SU-DHL-6 (cell line): ENCODE data around the gene SAFB2.

Source experiments
- H2AFZ ChIP-seq: fragments of 200-600 bp; sonication (generic); 2 replicates; pipeline ENCODE4 v1.6.1; 2014; ENCODE audit warnings: low read depth, mild to moderate bottlenecking, moderate library complexity, mixed read lengths, antibody characterized with exemption, low read length; ENCODE audit not compliant: severe bottlenecking
- H3F3A ChIP-seq: fragments of 200-600 bp; shearing (Covaris generic); 2 replicates; pipeline ENCODE4 v1.6.0; 2016; ENCODE audit warnings: antibody characterized with exemption, mild to moderate bottlenecking; ENCODE audit not compliant: insufficient read depth
- H3K27ac ChIP-seq: fragments of 200-600 bp; sonication (generic); 2 replicates; pipeline ENCODE4 v1.5.1; 2016; ENCODE audit warnings: low read depth, mild to moderate bottlenecking, low read length, moderate library complexity, mixed read lengths
- H3K27me3 ChIP-seq: fragments of 200-600 bp; sonication (generic), shearing (Covaris generic); 2 replicates; pipeline ENCODE4 v1.6.0; 2014; ENCODE audit warnings: mild to moderate bottlenecking, low read length
- H3K36me3 ChIP-seq: fragments of 200-600 bp; sonication (generic); 2 replicates; pipeline ENCODE4 v1.6.1; 2014; ENCODE audit warnings: mild to moderate bottlenecking, low read length, mixed read lengths
- H3K4me2 ChIP-seq: fragments of 300-600, 200-600 bp; shearing (Covaris generic), sonication (generic); 2 replicates; pipeline ENCODE4 v1.6.0; 2014; ENCODE audit warnings: low read length, low read depth, mild to moderate bottlenecking; ENCODE audit not compliant: poor library complexity, severe bottlenecking
- H3K4me3 ChIP-seq: fragments of 200-600 bp; sonication (generic); 2 replicates; pipeline ENCODE4 v1.5.1; 2014; ENCODE audit warnings: antibody characterized with exemption, low read length, mild to moderate bottlenecking, mixed read lengths; ENCODE audit not compliant: insufficient read depth, poor library complexity, severe bottlenecking
- H3K79me2 ChIP-seq: fragments of 200-600 bp; sonication (generic); 2 replicates; pipeline ENCODE4 v1.6.1; 2014; ENCODE audit warnings: mild to moderate bottlenecking, low read length, moderate library complexity; ENCODE audit not compliant: insufficient read depth
- H3K9ac ChIP-seq: fragments of 200-600 bp; sonication (generic); 2 replicates; pipeline ENCODE4 v1.7.0; 2014; ENCODE audit warnings: mild to moderate bottlenecking, low read length
- H3K9me2 ChIP-seq: fragments of 200-600 bp; sonication (generic); replicated peaks from 2 replicates; pipeline ENCODE4 v1.6.1; 2014; ENCODE audit warnings: low read length; ENCODE audit not compliant: insufficient read depth
- H3K9me3 ChIP-seq: fragments of 200-600 bp; sonication (generic); 2 replicates; pipeline ENCODE4 v1.6.1; 2014; ENCODE audit warnings: low read length, mixed read lengths; ENCODE audit not compliant: insufficient read depth
- H4K20me1 ChIP-seq: fragments of 200-600 bp; sonication (generic); 2 replicates; pipeline ENCODE4 v1.6.1; 2014; ENCODE audit warnings: low read depth, mild to moderate bottlenecking, antibody characterized with exemption, low read length, moderate library complexity, mixed read lengths
- CTCF ChIP-seq: fragments of 200-600 bp; sonication (generic); IDR thresholded peaks from one replicate; pipeline ENCODE4 v1.5.1; 2017; ENCODE audit warnings: antibody characterized with exemption, mild to moderate bottlenecking, low read length, moderate library complexity; ENCODE audit not compliant: insufficient read depth, poor library complexity, severe bottlenecking
- EZH2phosphoT487 ChIP-seq: fragments of 200-600 bp; sonication (generic), shearing (Covaris generic); conservative IDR thresholded peaks from 2 replicates; pipeline ENCODE4 v1.6.1; 2018; ENCODE audit warnings: mild to moderate bottlenecking, antibody characterized with exemption, low read length, moderate library complexity, mixed read lengths

The SAFB2 gene

GRCh38 chr19:5541456-5541855, 81.1 kb downstream of the SAFB2 start:
- no peak overlapping the region for H3K9ac ChIP-seq
- H4K20me1 ChIP-seq = no peaks in the 10 kb centered on the region
- TF ChIP-seq EZH2phosphoT487 (no peak), CTCF (no peak)
- H3K27me3 ChIP-seq = no peaks in the 10 kb centered on the region
- H3F3A ChIP-seq = no peaks in the 10 kb centered on the region
- H3K9me3 ChIP-seq = no peaks in the 10 kb centered on the region
- H3K36me3 ChIP-seq = no peaks in the 10 kb centered on the region
- no peak overlapping the region for H3K4me2 ChIP-seq
- H3K9me2 ChIP-seq = no peaks in the 10 kb centered on the region
- H3K4me3 ChIP-seq = no peak overlapping the region
- H3K27ac ChIP-seq = no peak overlapping the region
- H3K79me2 ChIP-seq = no peaks in the 10 kb centered on the region
- H2AFZ ChIP-seq = no peak overlapping the region

- no peak overlapping the region for H3K9ac ChIP-seq
- no peak overlapping the region for H2AFZ ChIP-seq
- no peaks in the 10 kb centered on the region for H4K20me1 ChIP-seq
- no peaks in the 10 kb centered on the region for H3K36me3 ChIP-seq
- H3K9me2 ChIP-seq = no peaks in the 10 kb centered on the region
- TF ChIP-seq EZH2phosphoT487 = no peak
- no peak for TF ChIP-seq CTCF
- no peaks in the 10 kb centered on the region for H3K79me2 ChIP-seq
- no peak overlapping the region for H3K4me3 ChIP-seq
- no peaks in the 10 kb centered on the region for H3K27me3 ChIP-seq
- H3K4me2 ChIP-seq = no peak overlapping the region
- peaks cover 2% of the 10 kb centered on the region; the same call in 1 of the 2 replicates for H3K9me3 ChIP-seq
- H3K27ac ChIP-seq = no peak overlapping the region
- no peaks in the 10 kb centered on the region for H3F3A ChIP-seq
Measured at GRCh38 chr19:5540208-5540607, 82.4 kb downstream of the SAFB2 start.

GRCh38 chr19:5537870-5538269, 84.7 kb downstream of the SAFB2 start:
- TF ChIP-seq CTCF (no peak), EZH2phosphoT487 (no peak)
- Histone ChIP-seq H3K9me3 (peaks cover 16% of the 10 kb centered on the region; the same call in 1 of the 2 replicates), H3K79me2 (no peaks in the 10 kb centered on the region), H3F3A (no peaks in the 10 kb centered on the region), H3K9me2 (no peaks in the 10 kb centered on the region), H3K4me2 (no peak overlapping the region), H3K9ac (no peak overlapping the region), H3K27ac (no peak overlapping the region), H3K4me3 (no peak overlapping the region), H4K20me1 (no peaks in the 10 kb centered on the region), H3K27me3 (no peaks in the 10 kb centered on the region), H2AFZ (no peak overlapping the region), H3K36me3 (no peaks in the 10 kb centered on the region)
